ENCODE results near the gene CXCL12.

DNA sequence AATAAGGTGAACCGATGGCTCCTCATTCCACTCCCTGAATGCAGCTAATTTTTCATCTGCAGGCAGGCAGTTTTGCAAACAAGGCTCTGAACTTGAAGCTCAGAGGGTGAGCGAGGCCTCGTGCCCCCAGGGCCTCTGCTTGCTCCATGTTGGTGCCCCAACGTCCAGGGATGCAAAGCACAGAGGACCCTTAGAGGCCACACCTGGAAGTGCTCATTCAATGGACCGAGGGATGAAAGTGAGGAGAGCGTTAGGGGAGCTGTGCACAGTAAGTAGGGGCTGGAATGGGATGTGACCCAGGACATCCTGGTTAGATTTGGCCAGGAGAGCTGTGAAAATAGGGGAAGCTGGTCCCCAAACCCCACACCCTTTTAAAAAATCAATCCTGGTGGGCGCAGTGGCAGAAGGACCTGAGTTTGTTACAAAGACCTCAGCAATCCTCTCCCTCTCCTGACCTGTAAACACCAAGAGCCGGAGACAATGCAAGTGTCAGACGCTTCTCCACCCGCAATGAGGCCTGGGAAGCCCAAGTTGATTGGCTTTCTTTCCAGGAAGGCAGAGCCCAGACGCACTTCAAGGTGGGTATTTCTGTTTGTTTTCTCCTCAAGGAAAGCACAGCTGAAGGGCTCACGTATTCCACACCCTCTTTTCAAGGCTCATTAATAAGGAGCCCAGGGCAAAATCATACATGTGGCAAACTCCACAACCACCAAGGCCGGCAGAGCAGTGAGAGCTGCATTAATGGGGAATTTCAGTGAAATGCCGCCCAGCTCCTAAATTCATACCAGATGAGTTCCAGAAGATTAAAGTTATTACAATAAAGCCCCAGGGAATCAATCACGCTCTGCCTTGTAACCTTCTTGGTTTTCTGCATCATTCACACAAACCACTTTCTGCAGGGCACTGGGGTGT lies 14.1 kb upstream of the CXCL12 start:
- TF ChIP-seq, protein P1, sequence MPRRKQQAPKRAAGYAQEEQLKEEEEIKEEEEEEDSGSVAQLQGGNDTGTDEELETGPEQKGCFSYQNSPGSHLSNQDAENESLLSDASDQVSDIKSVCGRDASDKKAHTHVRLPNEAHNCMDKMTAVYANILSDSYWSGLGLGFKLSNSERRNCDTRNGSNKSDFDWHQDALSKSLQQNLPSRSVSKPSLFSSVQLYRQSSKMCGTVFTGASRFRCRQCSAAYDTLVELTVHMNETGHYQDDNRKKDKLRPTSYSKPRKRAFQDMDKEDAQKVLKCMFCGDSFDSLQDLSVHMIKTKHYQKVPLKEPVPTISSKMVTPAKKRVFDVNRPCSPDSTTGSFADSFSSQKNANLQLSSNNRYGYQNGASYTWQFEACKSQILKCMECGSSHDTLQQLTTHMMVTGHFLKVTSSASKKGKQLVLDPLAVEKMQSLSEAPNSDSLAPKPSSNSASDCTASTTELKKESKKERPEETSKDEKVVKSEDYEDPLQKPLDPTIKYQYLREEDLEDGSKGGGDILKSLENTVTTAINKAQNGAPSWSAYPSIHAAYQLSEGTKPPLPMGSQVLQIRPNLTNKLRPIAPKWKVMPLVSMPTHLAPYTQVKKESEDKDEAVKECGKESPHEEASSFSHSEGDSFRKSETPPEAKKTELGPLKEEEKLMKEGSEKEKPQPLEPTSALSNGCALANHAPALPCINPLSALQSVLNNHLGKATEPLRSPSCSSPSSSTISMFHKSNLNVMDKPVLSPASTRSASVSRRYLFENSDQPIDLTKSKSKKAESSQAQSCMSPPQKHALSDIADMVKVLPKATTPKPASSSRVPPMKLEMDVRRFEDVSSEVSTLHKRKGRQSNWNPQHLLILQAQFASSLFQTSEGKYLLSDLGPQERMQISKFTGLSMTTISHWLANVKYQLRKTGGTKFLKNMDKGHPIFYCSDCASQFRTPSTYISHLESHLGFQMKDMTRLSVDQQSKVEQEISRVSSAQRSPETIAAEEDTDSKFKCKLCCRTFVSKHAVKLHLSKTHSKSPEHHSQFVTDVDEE (CRISPR knock-in tag; IDR thresholded peaks at IDR 0.05) = no peak
- TF ChIP-seq, protein P2, sequence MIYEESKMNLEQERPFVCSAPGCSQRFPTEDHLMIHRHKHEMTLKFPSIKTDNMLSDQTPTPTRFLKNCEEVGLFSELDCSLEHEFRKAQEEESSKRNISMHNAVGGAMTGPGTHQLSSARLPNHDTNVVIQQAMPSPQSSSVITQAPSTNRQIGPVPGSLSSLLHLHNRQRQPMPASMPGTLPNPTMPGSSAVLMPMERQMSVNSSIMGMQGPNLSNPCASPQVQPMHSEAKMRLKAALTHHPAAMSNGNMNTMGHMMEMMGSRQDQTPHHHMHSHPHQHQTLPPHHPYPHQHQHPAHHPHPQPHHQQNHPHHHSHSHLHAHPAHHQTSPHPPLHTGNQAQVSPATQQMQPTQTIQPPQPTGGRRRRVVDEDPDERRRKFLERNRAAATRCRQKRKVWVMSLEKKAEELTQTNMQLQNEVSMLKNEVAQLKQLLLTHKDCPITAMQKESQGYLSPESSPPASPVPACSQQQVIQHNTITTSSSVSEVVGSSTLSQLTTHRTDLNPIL (CRISPR knock-in tag; IDR thresholded peaks at IDR 0.05; ENCODE audit: low read depth) = no peak
- TF ChIP-seq PPARA (CRISPR knock-in tag; IDR thresholded peaks at IDR 0.05; ENCODE audit: borderline replicate concordance) = no peak
- TF ChIP-seq, protein P3, sequence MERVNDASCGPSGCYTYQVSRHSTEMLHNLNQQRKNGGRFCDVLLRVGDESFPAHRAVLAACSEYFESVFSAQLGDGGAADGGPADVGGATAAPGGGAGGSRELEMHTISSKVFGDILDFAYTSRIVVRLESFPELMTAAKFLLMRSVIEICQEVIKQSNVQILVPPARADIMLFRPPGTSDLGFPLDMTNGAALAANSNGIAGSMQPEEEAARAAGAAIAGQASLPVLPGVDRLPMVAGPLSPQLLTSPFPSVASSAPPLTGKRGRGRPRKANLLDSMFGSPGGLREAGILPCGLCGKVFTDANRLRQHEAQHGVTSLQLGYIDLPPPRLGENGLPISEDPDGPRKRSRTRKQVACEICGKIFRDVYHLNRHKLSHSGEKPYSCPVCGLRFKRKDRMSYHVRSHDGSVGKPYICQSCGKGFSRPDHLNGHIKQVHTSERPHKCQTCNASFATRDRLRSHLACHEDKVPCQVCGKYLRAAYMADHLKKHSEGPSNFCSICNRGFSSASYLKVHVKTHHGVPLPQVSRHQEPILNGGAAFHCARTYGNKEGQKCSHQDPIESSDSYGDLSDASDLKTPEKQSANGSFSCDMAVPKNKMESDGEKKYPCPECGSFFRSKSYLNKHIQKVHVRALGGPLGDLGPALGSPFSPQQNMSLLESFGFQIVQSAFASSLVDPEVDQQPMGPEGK (CRISPR knock-in tag; IDR thresholded peaks at IDR 0.05; ENCODE audit: borderline replicate concordance) = no peak
- no peak for TF ChIP-seq ARNTL (CRISPR knock-in tag; IDR thresholded peaks at IDR 0.05; ENCODE audit: borderline replicate concordance, low read depth)
- TF ChIP-seq ZFP30 (CRISPR knock-in tag; IDR thresholded peaks at IDR 0.05) = no peak
- no peak for TF ChIP-seq BACH2 (CRISPR knock-in tag; IDR thresholded peaks at IDR 0.05; ENCODE audit: borderline replicate concordance)
- no peak for TF ChIP-seq ZC3H10 (CRISPR knock-in tag; IDR thresholded peaks at IDR 0.05)
- no peak for TF ChIP-seq TCF4 (CRISPR knock-in tag; IDR thresholded peaks at IDR 0.05; ENCODE audit: borderline replicate concordance)
- no peak for TF ChIP-seq ZFP3 (CRISPR knock-in tag; IDR thresholded peaks at IDR 0.05)
- no peak for TF ChIP-seq TOX (CRISPR knock-in tag; IDR thresholded peaks at IDR 0.05; ENCODE audit: borderline replicate concordance)
- no peak for TF ChIP-seq ZNF565 (CRISPR knock-in tag; conservative IDR thresholded peaks at IDR 0.05; ENCODE audit: low read depth)
